Left ventricle myocardium inferior (tissue), 1 donor: ENCODE data around the gene C7orf33. TPM values are rescaled to one million over a fixed set of nuclear protein-coding genes. Genes with fewer than 3 reads are reported as not detected.
A peak's percentile ranks its signal among the peaks of the same experiment; 100 is the strongest.

ENCODE experiments used
- DNase-seq: peaks from one replicate; pipeline ENCODE4 v3.0.0-alpha.2; 2020
- H3K27ac ChIP-seq: fragments of 200-600 bp; replicated peaks from 2 replicates; pipeline ENCODE4 v1.8.0; 2021
- H3K27me3 ChIP-seq: fragments of 200-600 bp; 2 replicates; pipeline ENCODE4 v1.8.0; 2021; ENCODE audit warnings: low read depth
- H3K36me3 ChIP-seq: fragments of 200-600 bp; 2 replicates; pipeline ENCODE4 v1.8.0; 2021
- H3K4me1 ChIP-seq: fragments of 200-600 bp; 2 replicates; pipeline ENCODE4 v1.8.0; 2021
- H3K4me3 ChIP-seq: fragments of 200-600 bp; 2 replicates; pipeline ENCODE4 v1.8.0; 2021; ENCODE audit warnings: mild to moderate bottlenecking, moderate library complexity
- H3K9me3 ChIP-seq: fragments of 200-600 bp; replicated peaks from 2 replicates; pipeline ENCODE4 v1.8.0; 2021
- CTCF ChIP-seq: fragments of 200-600 bp; IDR thresholded peaks from 2 replicates; pipeline ENCODE4 v1.8.0; 2021; ENCODE audit warnings: antibody characterized with exemption, mild to moderate bottlenecking, borderline replicate concordance
- intact Hi-C: fragments of 100-400 bp; cut with micrococcal nuclease; formaldehyde crosslinking; loops from one replicate; pipeline ENCODE4 v1.11.0; 2022
- total RNA-seq: library from RNA; stranded (reverse); fragmentation: NEBNext Ultra II Directional; extraction: Animal tissue kit (Norgen Biotek cat#: 25700); gene quantifications from one replicate; pipeline ENCODE4 v1.2.1, GENCODE V29; 2021
- donor health status: DM: no; HTN: yes; CAD: no; lungs with severe emphysema.

C7orf33 gene
- total RNA-seq, 1 donor from 2014 or later: not detected

GRCh38 chr7:148622887-148623585 lies 32.5 kb downstream of the C7orf33 start:
- peaks cover 9% of the 10 kb centered on the region for H3K4me1 ChIP-seq
- peaks cover 34% of the 10 kb centered on the region for H3K27me3 ChIP-seq
- H3K27ac ChIP-seq: no peak overlapping the region
- intact Hi-C loops: no loop called here
- DNase-seq: no peak
- TF ChIP-seq CTCF: no peak
- no peak overlapping the region for H3K4me3 ChIP-seq
- no peaks in the 10 kb centered on the region for H3K36me3 ChIP-seq
- no peaks in the 10 kb centered on the region for H3K9me3 ChIP-seq

GRCh38 chr7:148623586-148624282 lies 33.2 kb downstream of the C7orf33 start:
- H3K9me3 ChIP-seq: no peaks in the 10 kb centered on the region
- H3K27me3 ChIP-seq: peaks cover 30% of the 10 kb centered on the region
- DNase-seq: no peak
- H3K4me1 ChIP-seq: peaks cover 9% of the 10 kb centered on the region
- intact Hi-C loops: no loop called here
- H3K36me3 ChIP-seq: no peaks in the 10 kb centered on the region
- no peak for TF ChIP-seq CTCF
- no peak overlapping the region for H3K27ac ChIP-seq
- H3K4me3 ChIP-seq: no peak overlapping the region

- Histone ChIP-seq H3K36me3 (no peaks in the 10 kb centered on the region), H3K27ac (peak overlapping the region; percentile 10), H3K4me1 (peaks cover 9% of the 10 kb centered on the region), H3K27me3 (peaks cover 20% of the 10 kb centered on the region), H3K4me3 (no peak overlapping the region), H3K9me3 (no peaks in the 10 kb centered on the region)
- intact Hi-C loops: no loop called here
- no peak for DNase-seq
- no peak for TF ChIP-seq CTCF
Measured at GRCh38 chr7:148624735-148625134, 34.2 kb downstream of the C7orf33 start.

GRCh38 chr7:148625342-148625741 lies 34.8 kb downstream of the C7orf33 start:
- Histone ChIP-seq H3K27me3 (peaks cover 17% of the 10 kb centered on the region), H3K4me3 (no peak overlapping the region), H3K36me3 (no peaks in the 10 kb centered on the region), H3K27ac (peak overlapping the region; percentile 10), H3K9me3 (no peaks in the 10 kb centered on the region), H3K4me1 (peaks cover 9% of the 10 kb centered on the region)
- TF ChIP-seq CTCF: no peak
- DNase-seq: no peak
- intact Hi-C loops: no loop called here

- no peak overlapping the region for H3K4me3 ChIP-seq
- no peak overlapping the region for H3K27ac ChIP-seq
- H3K4me1 ChIP-seq: peaks cover 9% of the 10 kb centered on the region
- H3K27me3 ChIP-seq: peaks cover 14% of the 10 kb centered on the region
- intact Hi-C loops: no loop called here
- TF ChIP-seq CTCF: no peak
- no peak for DNase-seq
- no peaks in the 10 kb centered on the region for H3K9me3 ChIP-seq
- no peaks in the 10 kb centered on the region for H3K36me3 ChIP-seq
Measured at GRCh38 chr7:148626828-148627227, 36.3 kb downstream of the C7orf33 start.
